SK-N-SH (cell line): ENCODE results near the gene ZNF521.

Source experiments
- CHD2 ChIP-seq: fragments of 150-350 bp; IDR thresholded peaks from 2 replicates; pipeline ENCODE4 v1.6.1; 2018; ENCODE audit warnings: low read length; ENCODE audit not compliant: partially characterized antibody
- EP300 ChIP-seq, 2 experiments: IDR thresholded peaks; 2 replicates each; pipeline versions ENCODE4 v1.4.0 to v1.6.1; 2012; ENCODE audit warnings: borderline replicate concordance in 1 of 2, low read depth in 1 of 2, low read length in 1 of 2
- FOSL2 ChIP-seq: IDR thresholded peaks from 2 replicates; pipeline ENCODE4 v1.4.0; 2012; ENCODE audit warnings: low read depth, mild to moderate bottlenecking, moderate library complexity, borderline replicate concordance
- MAX ChIP-seq: IDR thresholded peaks from 2 replicates; pipeline ENCODE4 v1.4.0; 2012; ENCODE audit warnings: low read depth
- NFIC ChIP-seq: IDR thresholded peaks from 2 replicates; pipeline ENCODE4 v1.4.0; 2012; ENCODE audit warnings: borderline replicate concordance
- NRF1 ChIP-seq: IDR thresholded peaks from 2 replicates; pipeline ENCODE4 v1.6.1; 2012; ENCODE audit warnings: low read depth, mild to moderate bottlenecking, low read length
- POLR2AphosphoS5 ChIP-seq: IDR thresholded peaks from 2 replicates; pipeline ENCODE4 v1.6.1; 2012; ENCODE audit warnings: low read depth, low read length
- RAD21 ChIP-seq: IDR thresholded peaks from 2 replicates; pipeline ENCODE4 v1.6.1; 2012; ENCODE audit warnings: mild to moderate bottlenecking, low read length
- RFX5 ChIP-seq: IDR thresholded peaks from 2 replicates; pipeline ENCODE4 v1.6.1; 2012; ENCODE audit warnings: mild to moderate bottlenecking, improper control_type of control experiment, low read length
- SMC3 ChIP-seq: IDR thresholded peaks from 2 replicates; pipeline ENCODE4 v1.6.1; 2012; ENCODE audit warnings: low read depth, low read length, improper control_type of control experiment
- USF2 ChIP-seq: fragments of 150-350 bp; IDR thresholded peaks from 2 replicates; pipeline ENCODE4 v1.6.1; 2017; ENCODE audit warnings: antibody characterized with exemption, low read length, low read depth, borderline replicate concordance
- TF ChIP-seq, protein P1 (sequence below): fragments of 200-600 bp; sonication (generic); IDR thresholded peaks from 2 replicates; pipeline ENCODE4 v1.6.1; 2017; ENCODE audit warnings: antibody characterized with exemption, mild to moderate bottlenecking, moderate library complexity

DNA sequence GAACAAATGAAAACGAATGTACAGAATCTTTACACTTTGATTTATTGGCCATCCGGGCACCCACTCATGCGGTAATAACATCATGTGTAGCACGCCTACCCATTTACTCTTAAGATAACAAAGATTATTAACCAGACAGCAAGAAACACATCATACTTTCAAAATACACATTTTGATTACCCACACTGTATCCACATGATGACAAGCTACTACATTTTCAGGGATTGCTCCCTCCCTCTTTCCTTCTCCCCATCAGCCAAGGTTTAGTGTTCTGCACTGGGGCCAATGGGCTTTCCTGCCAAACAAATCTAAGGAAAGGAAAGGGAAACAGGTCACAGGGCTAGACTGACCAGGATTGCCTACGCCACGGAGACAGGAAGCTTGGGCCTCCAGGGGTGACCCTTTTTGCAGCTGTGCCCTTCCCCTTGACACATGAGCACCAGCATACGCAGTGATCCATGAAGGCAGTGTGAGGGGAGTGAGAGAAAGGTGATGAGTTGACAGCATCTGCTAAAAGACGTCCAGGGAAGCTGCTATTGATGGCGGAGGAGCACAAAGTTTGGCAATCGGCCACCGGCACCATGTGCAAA lies 76.5 kb downstream of the ZNF521 start:
- TF ChIP-seq, protein P1, sequence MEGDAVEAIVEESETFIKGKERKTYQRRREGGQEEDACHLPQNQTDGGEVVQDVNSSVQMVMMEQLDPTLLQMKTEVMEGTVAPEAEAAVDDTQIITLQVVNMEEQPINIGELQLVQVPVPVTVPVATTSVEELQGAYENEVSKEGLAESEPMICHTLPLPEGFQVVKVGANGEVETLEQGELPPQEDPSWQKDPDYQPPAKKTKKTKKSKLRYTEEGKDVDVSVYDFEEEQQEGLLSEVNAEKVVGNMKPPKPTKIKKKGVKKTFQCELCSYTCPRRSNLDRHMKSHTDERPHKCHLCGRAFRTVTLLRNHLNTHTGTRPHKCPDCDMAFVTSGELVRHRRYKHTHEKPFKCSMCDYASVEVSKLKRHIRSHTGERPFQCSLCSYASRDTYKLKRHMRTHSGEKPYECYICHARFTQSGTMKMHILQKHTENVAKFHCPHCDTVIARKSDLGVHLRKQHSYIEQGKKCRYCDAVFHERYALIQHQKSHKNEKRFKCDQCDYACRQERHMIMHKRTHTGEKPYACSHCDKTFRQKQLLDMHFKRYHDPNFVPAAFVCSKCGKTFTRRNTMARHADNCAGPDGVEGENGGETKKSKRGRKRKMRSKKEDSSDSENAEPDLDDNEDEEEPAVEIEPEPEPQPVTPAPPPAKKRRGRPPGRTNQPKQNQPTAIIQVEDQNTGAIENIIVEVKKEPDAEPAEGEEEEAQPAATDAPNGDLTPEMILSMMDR = no peak
- TF ChIP-seq EP300 (IDR thresholded peaks at IDR 0.05; ENCODE audit: borderline replicate concordance in 1 of 2, low read depth in 1 of 2, low read length in 1 of 2) (no peak), RFX5 (no peak), CHD2 (no peak), POLR2AphosphoS5 (no peak), NRF1 (no peak), SMC3 (no peak), FOSL2 (no peak), MAX (no peak), USF2 (no peak), NFIC (no peak), RAD21 (no peak)
